Esophagus squamous epithelium (tissue), 4 donors: ENCODE measurements around the gene ADGRD1.

ENCODE experiments used
- CTCF ChIP-seq, 6 experiments: fragments of 450-650 bp in 4 of 6; fragments of 200-600 bp in 2 of 6; sonication (generic) in 2 of 6; IDR thresholded peaks; one replicate each; pipeline ENCODE4 v1.5.1; 2016 to 2019; ENCODE audit warnings: antibody characterized with exemption in 6 of 6, mild to moderate bottlenecking in 4 of 6, moderate library complexity in 4 of 6
- POLR2A ChIP-seq, 4 donors: fragments of 450-650 bp; IDR thresholded peaks; one replicate each; pipeline ENCODE4 v1.6.1; 2017; ENCODE audit warnings: antibody characterized with exemption in 4 of 4, mild to moderate bottlenecking in 4 of 4, moderate library complexity in 3 of 4

- no peak for TF ChIP-seq CTCF (IDR thresholded peaks at IDR 0.05)
- no peak for TF ChIP-seq POLR2A (IDR thresholded peaks at IDR 0.05)
Observed at GRCh38 chr12:131015581-131016337, 62.1 kb downstream of the ADGRD1 start.
